Gastroesophageal sphincter (tissue), 4 donors: Measurements from ENCODE around the gene RASGEF1C. TPM values are rescaled to one million over a fixed set of nuclear protein-coding genes. Genes with fewer than 3 reads are reported as not detected.
A peak's percentile ranks its signal among the peaks of the same experiment; 100 is the strongest.

Source experiments
- ATAC-seq: fragments of 150-250 bp; one replicate; pipeline ENCODE4 v1.9.1; 2016; ENCODE audit warnings: mild to moderate bottlenecking, moderate library complexity
- H3K27ac ChIP-seq, 4 donors: fragments of 200-600 bp; sonication (generic) in 3 of 4; 1 replicate in 3 of 4; 2 replicates in 1 of 4; pipeline ENCODE4 v1.5.1; 2016 to 2019
- H3K27me3 ChIP-seq: fragments of 200-600 bp; sonication (generic); one replicate; pipeline ENCODE4 v1.5.1; 2019
- H3K36me3 ChIP-seq, 2 donors: fragments of 200-600 bp; sonication (generic); one replicate each; pipeline ENCODE4 v1.5.1; 2019; ENCODE audit warnings: control low read depth in 1 of 2
- H3K4me1 ChIP-seq, 3 donors: fragments of 200-600 bp; sonication (generic); 1 replicate in 2 of 3; 2 replicates in 1 of 3; pipeline ENCODE4 v1.5.1; 2016 to 2019; ENCODE audit warnings: control low read depth in 2 of 3
- H3K4me3 ChIP-seq, 2 donors: fragments of 200-600 bp; sonication (generic); one replicate each; pipeline ENCODE4 v1.5.1; 2019; ENCODE audit warnings: mild to moderate bottlenecking in 1 of 2, moderate library complexity in 1 of 2
- H3K9me3 ChIP-seq, 3 donors: fragments of 200-600 bp; sonication (generic); one replicate each; pipeline ENCODE4 v1.5.1; 2017 to 2019; ENCODE audit warnings: control low read depth in 2 of 3
- EP300 ChIP-seq: sonication (generic); formaldehyde crosslinking; IDR thresholded peaks from one replicate; pipeline ENCODE4 v1.6.1; 2017; ENCODE audit warnings: antibody characterized with exemption, mild to moderate bottlenecking
- POLR2A ChIP-seq, 2 donors: fragments of 450-650 bp; IDR thresholded peaks; one replicate each; pipeline ENCODE4 v1.6.1; 2017; ENCODE audit warnings: antibody characterized with exemption in 2 of 2, mild to moderate bottlenecking in 2 of 2, moderate library complexity in 1 of 2
- POLR2AphosphoS5 ChIP-seq: sonication (generic); formaldehyde crosslinking; IDR thresholded peaks from one replicate; pipeline ENCODE4 v1.6.1; 2017; ENCODE audit warnings: antibody characterized with exemption
- WGBS, 2 donors: methylation state at CpG; one replicate each; pipeline ENCODE4 v1.1.5; 2018; ENCODE audit warnings: low coverage in 1 of 2; 5-methylcytosine and 5-hydroxymethylcytosine counted together
- total RNA-seq, 4 donors: library from RNA; depleted of rRNA; stranded (reverse); fragments of >200 nt; gene quantifications; one replicate each; pipeline ENCODE4 v1.1.0, GENCODE V29; 2016
- TF ChIP-seq, protein P1 (sequence below), 4 experiments: fragments of 200-600 bp in 2 of 4; fragments of 450-650 bp in 2 of 4; sonication (generic) in 1 of 4; IDR thresholded peaks; one replicate each; pipeline ENCODE4 v1.5.1; 2017 to 2019; ENCODE audit warnings: antibody characterized with exemption in 4 of 4, mild to moderate bottlenecking in 2 of 4, moderate library complexity in 2 of 4

The RASGEF1C gene
- total RNA-seq, 4 donors from 2014 or later, result 0.81 to 8.4 (median 2.0) TPM

DNA sequence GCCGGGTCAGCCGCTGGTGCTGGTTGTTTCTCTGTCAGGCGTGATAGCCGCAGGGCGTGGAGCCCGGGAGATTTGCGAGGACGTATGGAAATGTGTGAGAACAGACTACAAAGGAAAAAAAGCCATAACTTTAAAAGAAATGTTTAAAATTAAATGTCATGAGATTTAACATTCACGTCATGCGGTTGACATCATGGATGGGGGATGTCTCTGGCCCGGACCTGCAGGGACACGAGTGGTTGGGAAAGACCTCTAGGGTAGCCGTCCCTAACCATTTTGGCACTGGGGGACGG, 136.8 kb downstream of the RASGEF1C start:
- TF ChIP-seq, protein P1, sequence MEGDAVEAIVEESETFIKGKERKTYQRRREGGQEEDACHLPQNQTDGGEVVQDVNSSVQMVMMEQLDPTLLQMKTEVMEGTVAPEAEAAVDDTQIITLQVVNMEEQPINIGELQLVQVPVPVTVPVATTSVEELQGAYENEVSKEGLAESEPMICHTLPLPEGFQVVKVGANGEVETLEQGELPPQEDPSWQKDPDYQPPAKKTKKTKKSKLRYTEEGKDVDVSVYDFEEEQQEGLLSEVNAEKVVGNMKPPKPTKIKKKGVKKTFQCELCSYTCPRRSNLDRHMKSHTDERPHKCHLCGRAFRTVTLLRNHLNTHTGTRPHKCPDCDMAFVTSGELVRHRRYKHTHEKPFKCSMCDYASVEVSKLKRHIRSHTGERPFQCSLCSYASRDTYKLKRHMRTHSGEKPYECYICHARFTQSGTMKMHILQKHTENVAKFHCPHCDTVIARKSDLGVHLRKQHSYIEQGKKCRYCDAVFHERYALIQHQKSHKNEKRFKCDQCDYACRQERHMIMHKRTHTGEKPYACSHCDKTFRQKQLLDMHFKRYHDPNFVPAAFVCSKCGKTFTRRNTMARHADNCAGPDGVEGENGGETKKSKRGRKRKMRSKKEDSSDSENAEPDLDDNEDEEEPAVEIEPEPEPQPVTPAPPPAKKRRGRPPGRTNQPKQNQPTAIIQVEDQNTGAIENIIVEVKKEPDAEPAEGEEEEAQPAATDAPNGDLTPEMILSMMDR (IDR thresholded peaks at IDR 0.05), result no peak
- TF ChIP-seq POLR2AphosphoS5, result no peak
- no peak for TF ChIP-seq POLR2A (IDR thresholded peaks at IDR 0.05)
- no peak for TF ChIP-seq EP300
- peak; percentile 6 for ATAC-seq
- 23 to 31% methylated on average over 6 to 8 of the region's 14 CpGs for WGBS, 2 donors
- no peaks in the 10 kb centered on the region for H3K9me3 ChIP-seq
- H3K4me1 ChIP-seq, result peaks cover 3 to 42% (median 10%) of the 10 kb centered on the region in 3 donors
- peak overlapping the region in 1 of 2 donors; percentile 96 for H3K4me3 ChIP-seq
- no peaks in the 10 kb centered on the region for H3K36me3 ChIP-seq
- H3K27me3 ChIP-seq, result no peaks in the 10 kb centered on the region
- H3K27ac ChIP-seq, result peak overlapping the region in 3 of 4 donors; percentile 92 to 98 (median 95)

DNA sequence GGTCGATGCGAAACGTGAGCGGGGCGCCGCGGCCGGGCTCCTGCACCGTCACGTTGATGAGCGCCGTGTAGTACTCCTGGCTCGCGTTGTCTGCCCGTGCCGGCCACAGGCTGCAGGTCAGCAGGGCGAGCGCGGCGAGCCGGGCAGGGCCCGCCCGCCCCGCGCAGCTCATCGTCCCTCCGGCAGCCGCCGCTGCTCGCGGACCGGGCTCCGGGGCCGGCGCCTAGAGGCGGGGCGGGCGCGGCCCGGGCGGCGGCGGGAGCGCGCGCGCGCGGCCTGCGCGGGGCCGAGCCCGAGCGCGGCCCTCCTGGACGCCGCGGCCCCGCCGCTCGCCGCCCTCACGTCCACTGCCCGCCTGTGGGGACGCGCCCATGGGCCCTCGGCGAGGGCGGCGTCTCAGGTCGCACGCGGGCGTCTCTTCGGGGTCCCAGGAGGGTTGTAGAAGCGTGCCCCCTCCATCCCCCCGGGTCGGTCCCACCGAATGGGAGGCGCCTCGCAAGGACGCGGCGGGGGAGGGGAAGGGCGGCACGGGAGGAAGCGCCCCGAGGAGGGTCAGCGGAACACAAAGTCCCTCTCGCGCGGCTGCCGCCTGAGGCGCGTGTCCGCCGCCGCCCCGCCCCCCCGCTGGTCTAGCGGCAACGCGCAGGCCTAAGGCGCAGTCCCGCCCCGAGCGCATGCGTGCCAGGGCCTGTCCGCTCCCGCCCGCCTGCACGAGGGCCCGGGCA, 137.3 kb downstream of the RASGEF1C start, which contains the start of gene RNF130:
TSS of gene RNF130 (minus strand) at position 229 of the 725 bp plus-strand sequence. CDS start at position 172, 57 bp downstream.
- Histone ChIP-seq H3K4me3 (peak within 1 kb of the TSS; percentile 96 to 97), H3K9me3 (no peaks in the 10 kb centered on the region), H3K27ac (peak within 1 kb of the TSS; percentile 92 to 98 (median 95)), H3K27me3 (no peaks in the 10 kb centered on the region), H3K4me1 (peaks cover 3 to 43% (median 10%) of the 10 kb centered on the region in 3 donors), H3K36me3 (no peaks in the 10 kb centered on the region)
- TF ChIP-seq, protein P1 (IDR thresholded peaks at IDR 0.05), result peak in 3 of 4 experiments; percentile 4 to 21 (median 5)
- peak; percentile 79 for TF ChIP-seq POLR2AphosphoS5
- TF ChIP-seq POLR2A (IDR thresholded peaks at IDR 0.05), result peak; percentile 80 to 82
- TF ChIP-seq EP300, result no peak
- 0% methylated on average over 3 of the region's 113 CpGs; no CpG with 5 or more reads in 1 of the 2 donors for WGBS, 2 donors
- ATAC-seq, result peak; percentile 95

DNA sequence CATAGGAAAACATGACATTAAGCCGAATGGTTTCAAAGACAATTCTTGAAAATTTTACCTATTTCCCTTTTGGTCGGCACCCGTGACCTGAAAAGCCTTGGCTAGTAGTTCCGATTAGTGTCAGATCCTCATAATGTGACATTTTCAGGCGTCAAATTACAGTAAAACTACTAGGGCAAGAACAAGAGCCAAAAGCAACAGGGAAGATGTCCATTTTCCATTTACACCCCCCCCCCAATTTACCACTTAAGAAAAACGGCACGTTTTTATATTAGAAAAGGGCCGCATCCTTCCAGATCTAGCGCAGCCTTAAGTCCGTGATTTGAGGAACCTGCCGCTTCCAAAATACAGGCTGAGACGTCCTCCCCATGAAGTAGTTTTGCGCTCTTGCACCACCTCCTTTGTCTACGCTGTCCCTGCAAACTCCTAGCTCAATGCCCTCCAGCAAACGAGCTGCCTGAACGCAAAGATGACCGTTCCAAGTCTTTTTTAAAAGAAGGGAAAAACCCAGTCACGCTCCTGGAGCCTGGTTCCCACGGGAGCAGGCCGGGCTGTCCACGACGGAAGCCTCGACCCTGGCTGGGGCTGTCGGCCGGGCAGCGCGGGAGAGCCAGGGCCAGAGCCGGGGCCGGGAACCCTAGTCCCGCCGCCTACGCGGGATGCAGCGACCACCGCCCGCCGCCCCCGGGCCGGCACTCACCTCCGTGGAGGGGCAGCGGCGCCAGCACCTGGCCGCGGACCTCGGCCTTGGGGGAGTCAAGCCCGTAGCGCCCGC, 138.1 kb downstream of the RASGEF1C start:
- TF ChIP-seq EP300 (no peak), POLR2AphosphoS5 (no peak), POLR2A (IDR thresholded peaks at IDR 0.05) (no peak)
- TF ChIP-seq, protein P1 (IDR thresholded peaks at IDR 0.05), result no peak
- Histone ChIP-seq H3K4me3 (peak overlapping the region; percentile 96 to 97), H3K9me3 (no peaks in the 10 kb centered on the region), H3K36me3 (no peaks in the 10 kb centered on the region), H3K27ac (peak overlapping the region; percentile 92 to 98 (median 95)), H3K27me3 (no peaks in the 10 kb centered on the region), H3K4me1 (peaks cover 3 to 43% (median 10%) of the 10 kb centered on the region in 3 donors)
- 1 to 2% methylated on average over 14 to 15 of the region's 48 CpGs for WGBS, 2 donors
- ATAC-seq, result peak; percentile 43

GRCh38 chr5:180069589-180070247, 139.3 kb downstream of the RASGEF1C start:
- TF ChIP-seq POLR2AphosphoS5, result peak; percentile 5
- TF ChIP-seq, protein P1 (IDR thresholded peaks at IDR 0.05), result no peak
- WGBS, 2 donors, result 58 to 69% methylated on average over 7 to 9 of the region's 9 CpGs
- Histone ChIP-seq H3K4me1 (peaks cover 3 to 43% (median 10%) of the 10 kb centered on the region in 3 donors), H3K4me3 (peak overlapping the region; percentile 96 to 97), H3K27me3 (no peaks in the 10 kb centered on the region), H3K36me3 (no peaks in the 10 kb centered on the region), H3K9me3 (no peaks in the 10 kb centered on the region), H3K27ac (peak overlapping the region in 2 of 4 donors; percentile 92 to 98)
- ATAC-seq, result no peak
